ENCODE results near the gene NTM.

- TF ChIP-seq TAF1 (IDR thresholded peaks at IDR 0.05; ENCODE audit: low read depth, low read length) (no peak), POLR2A (IDR thresholded peaks at IDR 0.05; ENCODE audit: low read depth, low read length) (no peak)
These were observed 532.0 kb downstream of the NTM start for GRCh38 chr11:131902421-131902820.

Measured in GM12891 (cell line).